DND-41 (cell line): ENCODE data around the gene SIRT3.
"Not testable (repeated sequence)": the region's sequence is repeated elsewhere in the genome, so short reads cannot be mapped to it uniquely, and the experiment has no call there.

Source experiments
- ATAC-seq: fragments of 200-7000 bp; cut with Tn5 transposase; 3 replicates; pipeline ENCODE4 v1.9.1; 2021; ENCODE audit warnings: low read depth; ENCODE audit not compliant: insufficient read depth
- DNase-seq: peaks from one replicate; pipeline ENCODE4 v3.0.0-alpha.2; 2020
- H2AFZ ChIP-seq: 2 replicates; pipeline ENCODE4 v1.6.0; 2012; ENCODE audit warnings: low read depth, low read length
- H3K27ac ChIP-seq: 2 replicates; pipeline ENCODE4 v1.5.1; 2012; ENCODE audit warnings: low read length, inconsistent platforms
- H3K27me3 ChIP-seq: fragments of 200-600 bp; sonication (generic); 2 replicates; pipeline ENCODE4 v1.6.0; 2012; ENCODE audit warnings: low read length, mild to moderate bottlenecking, inconsistent platforms; ENCODE audit not compliant: insufficient read depth, poor library complexity
- H3K36me3 ChIP-seq: 2 replicates; pipeline ENCODE4 v1.5.1; 2012; ENCODE audit warnings: low read length, inconsistent platforms; ENCODE audit not compliant: insufficient read depth
- H3K4me1 ChIP-seq: 2 replicates; pipeline ENCODE4 v1.5.1; 2012; ENCODE audit warnings: mild to moderate bottlenecking, low read length; ENCODE audit not compliant: insufficient read depth
- H3K4me2 ChIP-seq: 2 replicates; pipeline ENCODE4 v1.6.0; 2012; ENCODE audit warnings: mild to moderate bottlenecking, moderate library complexity, low read length, inconsistent platforms; ENCODE audit not compliant: insufficient read depth
- H3K4me3 ChIP-seq, 2 experiments: fragments of 200-600 bp in 1 of 2; shearing (Covaris generic) in 1 of 2; 2 replicates each; pipeline ENCODE4 v1.5.1; 2012 to 2016; ENCODE audit warnings: inconsistent platforms in 2 of 2, low read length in 2 of 2, mild to moderate bottlenecking in 2 of 2, low read depth in 1 of 2, moderate library complexity in 1 of 2
- H3K79me2 ChIP-seq: 2 replicates; pipeline ENCODE4 v1.6.0; 2012; ENCODE audit warnings: low read length, inconsistent platforms; ENCODE audit not compliant: insufficient read depth
- H3K9ac ChIP-seq: 2 replicates; pipeline ENCODE4 v1.6.0; 2012; ENCODE audit warnings: low read depth, mild to moderate bottlenecking, inconsistent platforms, low read length, moderate library complexity
- H3K9me3 ChIP-seq: 2 replicates; pipeline ENCODE4 v1.5.1; 2012; ENCODE audit warnings: low read length, moderate library complexity, mild to moderate bottlenecking, inconsistent platforms; ENCODE audit not compliant: insufficient read depth, severe bottlenecking
- H4K20me1 ChIP-seq: 2 replicates; pipeline ENCODE4 v1.6.0; 2012; ENCODE audit warnings: low read length; ENCODE audit not compliant: insufficient read depth
- TF ChIP-seq, protein P1 (sequence below): IDR thresholded peaks from 2 replicates; pipeline ENCODE4 v1.5.1; 2012; ENCODE audit warnings: borderline replicate concordance, low read length, moderate library complexity, mild to moderate bottlenecking; ENCODE audit not compliant: poor library complexity, severe bottlenecking; ENCODE audit errors: extremely low read depth

SIRT3 gene

DNA sequence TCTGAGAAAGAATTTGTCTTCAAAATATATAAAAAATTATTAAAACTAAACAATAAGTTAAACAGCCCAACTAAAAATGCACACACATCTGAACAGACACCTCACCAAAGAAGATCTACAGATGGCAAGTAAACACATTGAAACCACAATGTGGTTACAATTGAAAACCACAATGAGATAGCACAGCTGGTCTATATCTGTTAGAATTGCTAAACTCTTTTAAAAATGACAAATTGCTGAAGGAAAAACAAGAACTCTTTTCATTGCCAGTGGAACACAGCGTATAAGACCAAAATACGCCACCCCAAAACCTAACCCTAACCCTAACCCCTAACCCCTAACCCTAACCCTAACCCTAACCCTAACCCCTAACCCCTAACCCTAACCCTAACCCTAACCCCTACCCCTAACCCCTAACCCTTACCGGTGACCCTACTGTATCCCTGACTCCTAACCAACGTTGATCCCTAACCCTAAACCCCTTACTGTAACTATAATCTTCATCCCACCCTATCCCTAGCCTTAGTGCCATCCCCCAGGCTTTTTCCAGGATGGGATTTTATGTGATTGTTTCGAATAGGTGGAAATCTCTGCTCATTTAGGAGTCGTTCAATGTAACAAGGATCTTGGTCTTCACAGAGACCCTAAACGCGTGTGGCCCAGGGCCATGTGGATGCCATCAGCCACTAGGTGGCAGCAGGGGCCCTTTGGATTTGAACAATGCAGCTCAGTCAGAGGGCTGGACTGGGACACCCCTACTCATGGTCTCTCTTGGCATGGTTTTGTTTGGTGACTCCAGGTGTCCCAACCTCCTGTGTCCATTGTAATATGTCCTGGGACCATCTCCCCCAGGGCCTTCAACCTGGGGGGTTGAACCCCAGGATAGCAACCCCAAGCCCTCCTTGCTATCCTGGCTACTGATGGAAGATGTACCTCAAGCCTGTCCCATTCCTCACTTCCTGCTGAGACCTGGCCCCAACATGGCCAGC lies 44.4 kb downstream of the SIRT3 start:
- not testable (repeated sequence) for H3K4me3 ChIP-seq, H3K4me2 ChIP-seq, H2AFZ ChIP-seq, H3K9me3 ChIP-seq, H4K20me1 ChIP-seq, H3K27ac ChIP-seq, H3K9ac ChIP-seq, H3K79me2 ChIP-seq, H3K36me3 ChIP-seq, H3K27me3 ChIP-seq
- DNase-seq = peak; percentile 65
- ATAC-seq = peak; percentile 86
- TF ChIP-seq, protein P1, sequence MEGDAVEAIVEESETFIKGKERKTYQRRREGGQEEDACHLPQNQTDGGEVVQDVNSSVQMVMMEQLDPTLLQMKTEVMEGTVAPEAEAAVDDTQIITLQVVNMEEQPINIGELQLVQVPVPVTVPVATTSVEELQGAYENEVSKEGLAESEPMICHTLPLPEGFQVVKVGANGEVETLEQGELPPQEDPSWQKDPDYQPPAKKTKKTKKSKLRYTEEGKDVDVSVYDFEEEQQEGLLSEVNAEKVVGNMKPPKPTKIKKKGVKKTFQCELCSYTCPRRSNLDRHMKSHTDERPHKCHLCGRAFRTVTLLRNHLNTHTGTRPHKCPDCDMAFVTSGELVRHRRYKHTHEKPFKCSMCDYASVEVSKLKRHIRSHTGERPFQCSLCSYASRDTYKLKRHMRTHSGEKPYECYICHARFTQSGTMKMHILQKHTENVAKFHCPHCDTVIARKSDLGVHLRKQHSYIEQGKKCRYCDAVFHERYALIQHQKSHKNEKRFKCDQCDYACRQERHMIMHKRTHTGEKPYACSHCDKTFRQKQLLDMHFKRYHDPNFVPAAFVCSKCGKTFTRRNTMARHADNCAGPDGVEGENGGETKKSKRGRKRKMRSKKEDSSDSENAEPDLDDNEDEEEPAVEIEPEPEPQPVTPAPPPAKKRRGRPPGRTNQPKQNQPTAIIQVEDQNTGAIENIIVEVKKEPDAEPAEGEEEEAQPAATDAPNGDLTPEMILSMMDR = peak; percentile 47
- H3K4me1 ChIP-seq = peaks cover 10% of the 10 kb centered on the region

DNA sequence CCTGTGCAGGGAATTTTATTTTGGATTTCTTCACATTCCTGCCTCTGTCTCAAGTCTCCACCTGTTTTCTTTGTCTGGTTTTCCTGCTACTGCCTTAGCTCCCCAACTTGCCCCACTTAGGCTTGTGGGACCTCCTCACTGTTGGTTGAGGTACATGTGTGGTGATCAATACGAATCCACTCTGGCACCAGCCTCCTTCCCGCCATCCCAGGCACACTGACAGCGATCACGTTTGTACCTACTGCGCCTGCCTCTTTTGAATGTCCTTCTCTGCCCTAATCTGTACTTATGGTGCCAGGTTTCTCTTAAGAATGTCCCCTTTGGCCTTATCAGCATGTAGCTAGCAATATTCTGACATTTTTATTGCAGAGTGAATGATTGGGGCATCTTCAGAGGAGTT lies 45.6 kb downstream of the SIRT3 start:
- H3K4me3 ChIP-seq, ATAC-seq, H3K27me3 ChIP-seq, H3K36me3 ChIP-seq, H3K9ac ChIP-seq, H4K20me1 ChIP-seq, H3K9me3 ChIP-seq, H3K79me2 ChIP-seq, DNase-seq, H2AFZ ChIP-seq, H3K27ac ChIP-seq, H3K4me2 ChIP-seq: not testable (repeated sequence)
- H3K4me1 ChIP-seq = peaks cover 10% of the 10 kb centered on the region

DNA sequence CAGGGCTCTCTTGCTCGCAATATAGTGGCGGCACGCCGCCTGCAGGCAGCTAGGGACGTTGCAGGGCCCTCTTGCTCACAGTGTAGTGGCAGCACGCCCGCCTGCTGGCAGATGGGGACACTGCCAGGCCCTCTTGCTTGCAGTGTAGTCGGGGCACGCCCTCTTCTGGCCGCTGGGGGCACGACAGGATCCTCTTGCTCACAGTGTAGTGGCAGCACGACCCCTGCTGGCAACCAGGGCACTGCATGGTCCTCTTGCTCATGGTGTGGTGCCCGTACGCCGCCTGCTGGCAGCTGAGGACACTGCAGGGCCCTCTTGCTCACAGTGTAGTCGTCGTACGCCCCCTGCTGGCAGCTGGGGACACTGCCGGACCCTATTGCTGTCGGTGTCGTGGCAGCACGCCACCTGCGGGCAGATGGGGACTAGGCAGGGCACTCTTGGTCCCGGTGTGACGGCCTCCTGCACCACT lies 46.3 kb downstream of the SIRT3 start:
- H3K9ac ChIP-seq, H3K27me3 ChIP-seq, H4K20me1 ChIP-seq, H3K4me3 ChIP-seq, H3K79me2 ChIP-seq, H3K36me3 ChIP-seq, H3K9me3 ChIP-seq, H2AFZ ChIP-seq, H3K4me2 ChIP-seq, H3K27ac ChIP-seq: not testable (repeated sequence)
- H3K4me1 ChIP-seq = peaks cover 10% of the 10 kb centered on the region
- TF ChIP-seq, protein P1 = peak; percentile 36
- ATAC-seq = peak; percentile 54
- peak; percentile 58 for DNase-seq

DNA sequence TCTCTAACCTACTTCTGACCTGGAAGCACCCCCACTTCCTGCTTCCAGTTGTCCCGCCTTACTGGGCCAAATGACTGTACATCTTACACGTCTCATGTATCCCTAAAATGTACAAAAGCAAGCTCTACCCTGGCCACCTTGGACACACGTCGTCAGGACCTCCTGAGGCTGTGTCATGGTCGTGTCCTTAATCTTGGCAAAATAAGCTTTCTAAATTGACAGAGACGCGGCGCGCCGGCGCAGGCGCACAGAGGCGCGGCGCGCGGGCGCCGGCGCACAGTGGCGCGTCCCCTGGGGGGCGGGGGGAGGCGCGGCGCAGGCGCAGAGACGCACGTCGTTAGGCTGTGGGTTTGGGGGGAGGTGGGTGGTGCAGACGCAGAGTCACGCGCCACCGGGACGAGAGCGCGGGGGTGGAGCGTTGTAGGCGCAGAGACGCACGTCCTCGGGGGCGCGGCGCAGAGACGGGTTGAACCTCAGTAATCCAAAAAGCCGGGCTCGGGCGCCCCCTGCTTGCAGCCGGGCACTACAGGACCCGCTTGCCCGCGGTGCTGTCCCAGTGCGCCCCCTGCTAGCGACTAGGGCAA lies 46.9 kb downstream of the SIRT3 start:
- H3K9ac ChIP-seq, H3K4me2 ChIP-seq, H3K4me3 ChIP-seq, H3K27me3 ChIP-seq, H3K27ac ChIP-seq, ATAC-seq, H3K36me3 ChIP-seq, H3K9me3 ChIP-seq, H2AFZ ChIP-seq, H4K20me1 ChIP-seq, H3K79me2 ChIP-seq: not testable (repeated sequence)
- DNase-seq = peak; percentile 8
- peaks cover 10% of the 10 kb centered on the region for H3K4me1 ChIP-seq
